Measurements from ENCODE around the gene LRRC52.

The LRRC52 gene

GRCh38 chr1:165537356-165538109 is 6.3 kb upstream of the LRRC52 start:
- no peak for DNase-seq (ENCODE audit: low spot score)

- DNase-seq (ENCODE audit: low spot score), result no peak
Observed at GRCh38 chr1:165539306-165539705, 4.5 kb upstream of the LRRC52 start.

- DNase-seq (ENCODE audit: low spot score), result no peak
Observed at GRCh38 chr1:165539908-165540307, 3.9 kb upstream of the LRRC52 start.

GRCh38 chr1:165542015-165542631 is 1.7 kb upstream of the LRRC52 start:
- DNase-seq (ENCODE audit: low spot score), result no peak

- DNase-seq (ENCODE audit: low spot score), result no peak
Observed at GRCh38 chr1:165542647-165543046, 1.2 kb upstream of the LRRC52 start.

- DNase-seq (ENCODE audit: low spot score), result no peak
Observed at GRCh38 chr1:165544996-165545395, 1.2 kb downstream of the LRRC52 start.

GRCh38 chr1:165545974-165546373 is 2.2 kb downstream of the LRRC52 start:
- DNase-seq (ENCODE audit: low spot score), result no peak

- DNase-seq (ENCODE audit: low spot score), result no peak
Observed at GRCh38 chr1:165549973-165550372, 6.2 kb downstream of the LRRC52 start.

GRCh38 chr1:165551469-165551868 is 7.7 kb downstream of the LRRC52 start:
- no peak for DNase-seq (ENCODE audit: low spot score)

GRCh38 chr1:165560883-165561656 is 17.3 kb downstream of the LRRC52 start:
- no peak for DNase-seq (ENCODE audit: low spot score)

- no peak for DNase-seq (ENCODE audit: low spot score)
Observed at GRCh38 chr1:165562571-165562970, 18.8 kb downstream of the LRRC52 start.

- DNase-seq (ENCODE audit: low spot score), result no peak
Observed at GRCh38 chr1:165563551-165563950, 19.8 kb downstream of the LRRC52 start.

- no peak for DNase-seq (ENCODE audit: low spot score)
Observed at GRCh38 chr1:165564561-165564960, 20.8 kb downstream of the LRRC52 start.

- no peak for DNase-seq (ENCODE audit: low spot score)
Observed at GRCh38 chr1:165565751-165566490, 22.1 kb downstream of the LRRC52 start.

GRCh38 chr1:165570078-165570477 is 26.3 kb downstream of the LRRC52 start:
- no peak for DNase-seq (ENCODE audit: low spot score)

GRCh38 chr1:165573787-165574186 is 30.0 kb downstream of the LRRC52 start:
- no peak for DNase-seq (ENCODE audit: low spot score)

GRCh38 chr1:165574295-165574694 is 30.5 kb downstream of the LRRC52 start:
- no peak for DNase-seq (ENCODE audit: low spot score)

- no peak for DNase-seq (ENCODE audit: low spot score)
Observed at GRCh38 chr1:165575468-165576099, 31.8 kb downstream of the LRRC52 start.

- no peak for DNase-seq (ENCODE audit: low spot score)
Observed at GRCh38 chr1:165576536-165576935, 32.7 kb downstream of the LRRC52 start.

- DNase-seq (ENCODE audit: low spot score), result no peak
Observed at GRCh38 chr1:165577707-165578106, 33.9 kb downstream of the LRRC52 start.

- no peak for DNase-seq (ENCODE audit: low spot score)
Observed at GRCh38 chr1:165580931-165581871, 37.4 kb downstream of the LRRC52 start.

Measured in germinal center (tissue), 1 donor.